ENCODE measurements around the gene KCNQ1OT1.

GRCh38 chr11:2691355-2691761, 8.4 kb downstream of the KCNQ1OT1 start:
- TF ChIP-seq CTCF (IDR thresholded peaks at IDR 0.05; ENCODE audit: low read depth, low read length, missing input control) (no peak), TAF1 (conservative IDR thresholded peaks at IDR 0.05) (no peak), FOXA1 (IDR thresholded peaks at IDR 0.05) (no peak), GABPA (IDR thresholded peaks at IDR 0.05 in 1 of 2, conservative IDR thresholded peaks at IDR 0.05 in 1 of 2) (no peak), ZBTB33 (IDR thresholded peaks at IDR 0.05) (no peak), JUND (IDR thresholded peaks at IDR 0.05) (no peak), REST (IDR thresholded peaks at IDR 0.05) (no peak), MAX (IDR thresholded peaks at IDR 0.05) (no peak), SP1 (IDR thresholded peaks at IDR 0.05) (no peak), RXRA (IDR thresholded peaks at IDR 0.05) (no peak), EGR1 (IDR thresholded peaks at IDR 0.05; ENCODE audit: low read depth in 2 of 2) (no peak), YY1 (IDR thresholded peaks at IDR 0.05) (no peak), ATF3 (IDR thresholded peaks at IDR 0.05) (no peak), HNF4G (IDR thresholded peaks at IDR 0.05) (no peak)
